OCI-LY1 (cell line): Measurements from ENCODE around the gene TANC1.

ENCODE experiments used
- H2AFZ ChIP-seq: fragments of 200-600 bp; sonication (generic), shearing (Covaris generic); 2 replicates; pipeline ENCODE4 v1.6.0; 2014; ENCODE audit warnings: antibody characterized with exemption, mild to moderate bottlenecking, low read length
- H3F3A ChIP-seq: fragments of 200-600 bp; sonication (generic), shearing (Covaris generic); 2 replicates; pipeline ENCODE4 v1.6.0; 2014; ENCODE audit warnings: mild to moderate bottlenecking, antibody characterized with exemption, low read length, moderate library complexity; ENCODE audit not compliant: insufficient read depth
- H3K27ac ChIP-seq: fragments of 200-600 bp; sonication (generic); 2 replicates; pipeline ENCODE4 v1.5.1; 2014; ENCODE audit warnings: low read length, mixed run types, mild to moderate bottlenecking, low read depth; ENCODE audit not compliant: poor library complexity, severe bottlenecking
- H3K27me3 ChIP-seq: fragments of 200-600 bp; sonication (generic); 2 replicates; pipeline ENCODE4 v1.6.0; 2014; ENCODE audit warnings: antibody characterized with exemption, mild to moderate bottlenecking, low read length, moderate library complexity; ENCODE audit not compliant: insufficient read depth
- H3K36me3 ChIP-seq: fragments of 200-600 bp; sonication (generic); 2 replicates; pipeline ENCODE4 v1.6.1; 2014; ENCODE audit warnings: mild to moderate bottlenecking, antibody characterized with exemption, low read length, moderate library complexity, mixed read lengths; ENCODE audit not compliant: insufficient read depth
- H3K4me1 ChIP-seq: fragments of 200-600 bp; sonication (generic); 2 replicates; pipeline ENCODE4 v1.5.1; 2014; ENCODE audit warnings: mild to moderate bottlenecking, low read length, moderate library complexity; ENCODE audit not compliant: insufficient read depth, severe bottlenecking
- H3K4me2 ChIP-seq: fragments of 200-600 bp; sonication (generic), shearing (Covaris generic); 2 replicates; pipeline ENCODE4 v1.6.1; 2014; ENCODE audit warnings: low read length
- H3K4me3 ChIP-seq: fragments of 200-600 bp; sonication (generic); 2 replicates; pipeline ENCODE4 v1.5.1; 2014; ENCODE audit warnings: low read length, low read depth, mild to moderate bottlenecking, mixed read lengths; ENCODE audit not compliant: poor library complexity, severe bottlenecking
- H3K79me2 ChIP-seq: fragments of 200-600 bp; shearing (Covaris generic); 2 replicates; pipeline ENCODE4 v1.6.1; 2016; ENCODE audit warnings: mixed run types, low read length, mixed read lengths; ENCODE audit not compliant: insufficient read depth
- H3K9ac ChIP-seq: fragments of 200-600 bp; sonication (generic), shearing (Covaris generic); 2 replicates; pipeline ENCODE4 v1.6.1; 2014; ENCODE audit warnings: mild to moderate bottlenecking, low read length, mixed read lengths
- H3K9me2 ChIP-seq: fragments of 200-600 bp; sonication (generic), shearing (Covaris generic); 2 replicates; pipeline ENCODE4 v1.6.1; 2014; ENCODE audit warnings: low read depth, mild to moderate bottlenecking, low read length, mixed read lengths
- H3K9me3 ChIP-seq: fragments of 200-600 bp; shearing (Covaris generic); 2 replicates; pipeline ENCODE4 v1.6.1; 2014; ENCODE audit warnings: low read length, mixed read lengths
- H4K20me1 ChIP-seq: fragments of 200-600 bp; sonication (generic), shearing (Covaris generic); 2 replicates; pipeline ENCODE4 v1.6.0; 2016; ENCODE audit warnings: mild to moderate bottlenecking, low read length; ENCODE audit not compliant: insufficient read depth
- EZH2 ChIP-seq: fragments of 200-600 bp; sonication (generic), shearing (Covaris generic); IDR thresholded peaks from 2 replicates; pipeline ENCODE4 v1.8.0; 2017; ENCODE audit warnings: borderline replicate concordance, mixed run types, mild to moderate bottlenecking, antibody characterized with exemption, low read length, moderate library complexity, mixed read lengths
- TF ChIP-seq, protein P1 (sequence below): fragments of 200-600 bp; sonication (generic), shearing (Covaris generic); IDR thresholded peaks from 2 replicates; pipeline ENCODE4 v1.5.1; 2017; ENCODE audit warnings: mild to moderate bottlenecking, antibody characterized with exemption, low read length, moderate library complexity, mixed read lengths

TANC1 gene

DNA sequence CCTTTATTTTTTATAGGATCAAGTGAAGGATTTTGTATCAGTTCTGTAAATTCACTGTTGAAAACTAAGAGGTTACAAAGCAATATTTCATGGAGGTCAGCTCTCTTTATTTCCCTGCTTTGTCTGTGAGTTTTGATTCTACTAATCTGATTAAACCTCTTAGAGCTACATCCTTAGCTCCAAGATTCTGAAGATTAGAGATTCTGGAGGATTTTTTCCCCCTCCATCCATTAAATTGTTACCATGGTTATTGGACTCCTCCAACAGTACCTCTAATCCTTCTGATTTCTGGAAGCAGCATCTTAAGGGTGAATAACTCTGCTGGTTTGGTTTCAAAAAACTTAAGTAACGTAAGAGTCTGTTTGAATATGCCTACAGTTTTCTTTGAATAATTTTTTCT, 110.0 kb downstream of the TANC1 start:
- Histone ChIP-seq H3K79me2 (no peaks in the 10 kb centered on the region), H3K4me1 (no peaks in the 10 kb centered on the region), H3F3A (no peaks in the 10 kb centered on the region), H3K4me3 (no peak overlapping the region), H3K9me2 (no peaks in the 10 kb centered on the region), H3K36me3 (no peaks in the 10 kb centered on the region), H4K20me1 (no peaks in the 10 kb centered on the region), H2AFZ (no peak overlapping the region), H3K9ac (no peak overlapping the region), H3K4me2 (no peak overlapping the region), H3K9me3 (no peaks in the 10 kb centered on the region), H3K27me3 (no peaks in the 10 kb centered on the region), H3K27ac (no peak overlapping the region)
- no peak for TF ChIP-seq EZH2
- TF ChIP-seq, protein P1, sequence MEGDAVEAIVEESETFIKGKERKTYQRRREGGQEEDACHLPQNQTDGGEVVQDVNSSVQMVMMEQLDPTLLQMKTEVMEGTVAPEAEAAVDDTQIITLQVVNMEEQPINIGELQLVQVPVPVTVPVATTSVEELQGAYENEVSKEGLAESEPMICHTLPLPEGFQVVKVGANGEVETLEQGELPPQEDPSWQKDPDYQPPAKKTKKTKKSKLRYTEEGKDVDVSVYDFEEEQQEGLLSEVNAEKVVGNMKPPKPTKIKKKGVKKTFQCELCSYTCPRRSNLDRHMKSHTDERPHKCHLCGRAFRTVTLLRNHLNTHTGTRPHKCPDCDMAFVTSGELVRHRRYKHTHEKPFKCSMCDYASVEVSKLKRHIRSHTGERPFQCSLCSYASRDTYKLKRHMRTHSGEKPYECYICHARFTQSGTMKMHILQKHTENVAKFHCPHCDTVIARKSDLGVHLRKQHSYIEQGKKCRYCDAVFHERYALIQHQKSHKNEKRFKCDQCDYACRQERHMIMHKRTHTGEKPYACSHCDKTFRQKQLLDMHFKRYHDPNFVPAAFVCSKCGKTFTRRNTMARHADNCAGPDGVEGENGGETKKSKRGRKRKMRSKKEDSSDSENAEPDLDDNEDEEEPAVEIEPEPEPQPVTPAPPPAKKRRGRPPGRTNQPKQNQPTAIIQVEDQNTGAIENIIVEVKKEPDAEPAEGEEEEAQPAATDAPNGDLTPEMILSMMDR, result no peak

DNA sequence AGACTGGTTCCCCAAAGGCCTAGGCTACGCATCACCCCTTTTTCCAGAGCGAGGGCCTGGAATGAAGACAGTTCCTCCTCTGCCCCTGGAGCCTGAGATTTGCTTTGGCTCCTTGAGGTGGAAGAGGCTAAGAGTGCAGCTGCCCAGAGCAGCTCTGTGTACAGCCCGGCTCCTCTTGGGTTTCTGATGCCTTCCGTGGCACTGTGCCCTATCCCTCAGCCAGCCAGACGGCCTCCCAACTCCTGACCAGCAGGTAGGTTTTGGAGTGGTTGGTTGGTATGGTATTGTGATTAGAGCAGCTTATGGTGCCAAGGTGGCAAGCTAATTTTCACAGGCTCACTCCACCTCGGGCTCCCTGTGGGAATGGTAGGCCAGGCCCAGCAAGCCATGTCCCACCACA, 112.2 kb downstream of the TANC1 start:
- TF ChIP-seq, protein P1, result no peak
- no peak for TF ChIP-seq EZH2
- Histone ChIP-seq H3K79me2 (no peaks in the 10 kb centered on the region), H3K36me3 (no peaks in the 10 kb centered on the region), H3F3A (no peaks in the 10 kb centered on the region), H3K27ac (no peak overlapping the region), H3K9ac (no peak overlapping the region), H3K4me2 (no peak overlapping the region), H3K27me3 (no peaks in the 10 kb centered on the region), H4K20me1 (no peaks in the 10 kb centered on the region), H2AFZ (no peak overlapping the region), H3K4me3 (no peak overlapping the region), H3K9me2 (no peaks in the 10 kb centered on the region), H3K4me1 (no peaks in the 10 kb centered on the region), H3K9me3 (no peaks in the 10 kb centered on the region)

DNA sequence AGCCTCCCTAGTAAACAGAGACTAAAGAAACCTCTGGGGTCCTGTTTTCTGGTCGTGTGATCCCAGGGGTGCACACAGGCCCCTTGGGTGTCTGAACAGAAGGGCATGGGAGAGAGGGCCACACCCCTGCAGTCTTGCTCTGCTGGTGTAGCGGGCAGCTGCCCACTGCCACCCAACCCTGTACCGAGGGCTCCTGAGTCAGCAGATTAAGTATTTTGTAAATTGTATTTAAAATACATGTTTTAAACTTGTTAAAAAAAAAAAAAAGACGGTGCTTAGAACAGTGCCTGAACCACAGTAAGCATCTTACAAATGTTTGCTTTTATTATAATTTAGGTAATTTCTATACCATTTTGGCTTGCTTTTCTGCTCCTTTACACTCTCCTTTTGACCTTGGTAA, 113.7 kb downstream of the TANC1 start:
- Histone ChIP-seq H4K20me1 (no peaks in the 10 kb centered on the region), H2AFZ (no peak overlapping the region), H3K9me2 (no peaks in the 10 kb centered on the region), H3K4me1 (no peaks in the 10 kb centered on the region), H3K27me3 (no peaks in the 10 kb centered on the region), H3K79me2 (no peaks in the 10 kb centered on the region), H3K27ac (no peak overlapping the region), H3K36me3 (no peaks in the 10 kb centered on the region), H3K9me3 (no peaks in the 10 kb centered on the region), H3K4me2 (no peak overlapping the region), H3K9ac (no peak overlapping the region), H3F3A (no peaks in the 10 kb centered on the region), H3K4me3 (no peak overlapping the region)
- no peak for TF ChIP-seq EZH2
- TF ChIP-seq, protein P1, result no peak
